GM19239 (cell line): Measurements from ENCODE around the gene DELE1.

Experiments
- DNase-seq: peaks from one replicate; pipeline ENCODE4 v3.0.0; 2011; ENCODE audit warnings: low spot score; ENCODE audit not compliant: insufficient read length
- FAIRE-seq: peaks from 2 replicates; lab custom pipeline; 2011; peaks lifted over from hg19 to GRCh38; lab: Jason Lieb, UNC

The DELE1 gene

DNA sequence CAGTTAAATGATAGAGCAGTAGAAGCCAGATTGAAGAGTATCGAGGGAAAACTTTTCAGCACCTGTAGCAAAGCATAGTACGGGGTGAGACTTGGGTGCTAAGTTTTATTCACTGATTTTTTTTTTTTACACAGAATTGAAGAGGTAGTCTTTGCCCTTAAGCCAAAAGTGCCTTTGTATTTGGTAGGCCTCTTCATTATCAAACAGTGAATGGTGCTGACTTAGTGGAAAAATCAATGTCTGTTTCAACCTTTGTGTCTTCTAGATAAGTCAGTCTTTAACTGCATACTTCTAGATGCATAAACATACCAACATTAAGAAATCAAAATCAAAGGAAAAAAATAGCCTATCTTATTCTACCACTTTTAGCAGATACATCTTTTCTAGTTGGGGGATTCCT, 59.0 kb downstream of the DELE1 start:
- DNase-seq (no peak), FAIRE-seq (no peak)

DNA sequence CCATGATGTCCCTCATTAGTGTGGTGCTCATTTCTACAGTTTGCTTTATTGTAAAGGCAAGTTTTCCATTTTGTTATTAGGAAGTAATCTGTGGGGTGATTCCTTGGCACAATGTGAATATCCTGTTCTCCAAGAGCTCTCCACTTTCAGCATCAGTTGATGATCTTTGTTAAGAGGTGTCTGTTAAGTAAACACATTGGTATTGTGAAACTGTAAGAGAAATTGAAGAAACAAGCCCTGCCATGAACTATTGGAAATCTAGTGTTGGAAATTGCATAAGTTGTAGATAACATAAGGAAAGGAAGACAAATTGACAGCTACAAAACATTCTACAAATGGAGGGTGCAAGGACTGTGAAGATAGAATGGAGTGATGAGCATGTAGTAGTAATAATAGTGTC, 62.4 kb downstream of the DELE1 start:
- FAIRE-seq (no peak), DNase-seq (no peak)

- DNase-seq (no peak), FAIRE-seq (no peak)
Measured at GRCh38 chr5:141989720-141990119, 66.0 kb downstream of the DELE1 start.
